Measurements from ENCODE around the gene IZUMO4. TPM values are rescaled to one million over a fixed set of nuclear protein-coding genes. Genes with fewer than 3 reads are reported as not detected.

Gene IZUMO4
- total RNA-seq, 4 donors from 2014 or later, result 1.5 to 86.1 (median 5.7) TPM

DNA sequence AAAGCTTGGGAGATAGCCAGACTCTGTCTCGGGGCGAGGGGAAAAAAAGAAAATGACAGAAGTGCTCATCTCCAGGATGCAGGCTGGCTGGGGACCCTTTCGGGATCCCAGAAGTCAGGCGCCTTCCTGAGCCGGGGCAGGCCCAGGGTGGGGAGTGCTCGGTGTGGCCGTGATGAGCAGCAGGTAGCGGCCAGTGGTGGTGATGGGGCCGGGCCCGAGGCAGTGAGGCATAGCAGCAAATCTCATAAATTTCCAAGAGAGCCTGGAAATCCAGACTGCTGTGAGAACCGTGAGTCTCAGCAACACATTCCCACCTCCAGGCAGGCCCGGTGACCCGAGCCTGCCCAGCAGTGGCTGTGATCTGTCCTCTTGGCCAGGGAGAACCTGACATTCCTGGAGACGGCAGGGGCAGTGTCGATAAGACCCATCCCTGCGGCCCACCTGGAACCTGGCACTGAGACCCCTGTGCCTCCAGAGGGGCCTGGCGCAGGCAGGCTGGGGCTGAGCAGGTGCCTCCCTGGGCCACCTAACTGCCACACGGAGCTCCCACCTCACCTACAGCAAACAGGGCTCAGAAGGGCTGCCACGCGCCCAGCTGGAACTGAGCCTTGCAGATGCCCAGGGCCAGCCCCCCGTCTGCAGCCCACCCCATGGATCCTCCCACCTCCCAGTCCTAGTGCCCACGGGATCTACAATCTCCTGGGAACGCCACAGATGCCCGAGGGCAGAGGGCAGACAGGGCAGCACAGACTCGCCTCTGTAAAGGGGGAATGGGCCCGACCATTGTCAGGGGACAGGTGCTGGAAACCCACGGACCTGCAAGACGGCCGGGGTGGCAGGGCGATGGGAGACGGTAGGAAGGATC, 23.4 kb downstream of the IZUMO4 start:
- Histone ChIP-seq H3K36me3 (no peaks in the 10 kb centered on the region), H3K4me1 (no peaks in the 10 kb centered on the region), H3K9me3 (no peaks in the 10 kb centered on the region), H3K4me3 (no peak overlapping the region), H3K27ac (no peak overlapping the region), H3K27me3 (no peaks in the 10 kb centered on the region)
- TF ChIP-seq POLR2A (IDR thresholded peaks at IDR 0.05) (no peak), CTCF (IDR thresholded peaks at IDR 0.05) (no peak)
- intact Hi-C loops (cut with DNase I; ENCODE audit: low total_unique reads), result no loop called here
- DNase-seq, result no peak

DNA sequence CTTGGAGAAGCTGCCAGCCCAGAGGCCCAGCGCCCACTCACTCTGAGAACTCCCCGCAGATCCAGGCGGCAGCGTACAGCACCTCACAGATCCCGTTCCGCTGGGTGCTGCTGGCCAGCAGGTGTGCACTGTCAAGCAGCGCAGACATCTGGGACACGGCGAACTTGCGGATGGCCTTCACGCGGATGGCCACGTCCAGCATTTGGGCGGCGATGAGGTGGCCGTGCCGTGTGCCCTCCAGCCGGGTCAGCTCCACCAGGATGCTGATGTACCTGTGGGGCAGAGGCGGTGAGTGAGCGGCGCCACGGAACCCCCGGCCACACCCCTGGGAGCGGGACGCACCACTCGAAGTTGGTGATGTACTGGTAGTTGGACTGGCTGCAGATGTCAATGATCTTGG, 24.1 kb downstream of the IZUMO4 start:
- Histone ChIP-seq H3K27me3 (no peaks in the 10 kb centered on the region), H3K4me3 (no peak overlapping the region), H3K4me1 (no peaks in the 10 kb centered on the region), H3K27ac (no peak overlapping the region), H3K36me3 (no peaks in the 10 kb centered on the region), H3K9me3 (no peaks in the 10 kb centered on the region)
- intact Hi-C loops (cut with DNase I; ENCODE audit: low total_unique reads), result no loop called here
- no peak for DNase-seq
- TF ChIP-seq CTCF (IDR thresholded peaks at IDR 0.05) (no peak), POLR2A (IDR thresholded peaks at IDR 0.05) (no peak)

- no peak for TF ChIP-seq CTCF (IDR thresholded peaks at IDR 0.05)
- TF ChIP-seq POLR2A (IDR thresholded peaks at IDR 0.05), result no peak
- H3K4me3 ChIP-seq, result no peak overlapping the region
- no peaks in the 10 kb centered on the region for H3K36me3 ChIP-seq
- H3K27me3 ChIP-seq, result no peaks in the 10 kb centered on the region
- no peaks in the 10 kb centered on the region for H3K9me3 ChIP-seq
- intact Hi-C loops (cut with DNase I; ENCODE audit: low total_unique reads), result no loop called here
- H3K4me1 ChIP-seq, result no peaks in the 10 kb centered on the region
- DNase-seq, result no peak
- H3K27ac ChIP-seq, result no peak overlapping the region
Observed at GRCh38 chr19:2121416-2122051, 24.8 kb downstream of the IZUMO4 start.

DNA sequence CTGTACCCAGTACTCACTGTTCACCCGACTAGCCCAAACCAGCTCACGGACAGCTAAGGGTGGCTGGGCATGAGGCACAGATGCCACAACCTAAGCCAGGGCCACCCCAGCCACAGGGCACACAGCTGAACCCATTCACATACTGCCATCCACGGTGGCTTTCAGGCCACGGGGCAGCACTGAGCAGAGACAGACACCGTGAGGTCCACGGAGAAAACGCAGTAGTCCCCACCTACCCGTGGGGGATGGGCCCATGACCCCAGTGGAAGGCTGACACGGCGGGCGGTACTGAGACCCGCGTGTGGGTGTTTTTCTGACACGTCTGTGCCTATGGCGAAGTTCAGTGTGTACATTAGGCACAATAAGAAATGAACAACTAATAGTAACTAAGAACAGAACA, 25.5 kb downstream of the IZUMO4 start:
- intact Hi-C loops (cut with DNase I; ENCODE audit: low total_unique reads), result no loop called here
- no peaks in the 10 kb centered on the region for H3K36me3 ChIP-seq

More for the DNA sequence above, 25.5 kb downstream of the IZUMO4 start:
- no peak for DNase-seq
- TF ChIP-seq POLR2A (IDR thresholded peaks at IDR 0.05), result no peak
- TF ChIP-seq CTCF (IDR thresholded peaks at IDR 0.05), result no peak
- Histone ChIP-seq H3K4me3 (no peak overlapping the region), H3K27me3 (no peaks in the 10 kb centered on the region), H3K9me3 (no peaks in the 10 kb centered on the region), H3K4me1 (no peaks in the 10 kb centered on the region), H3K27ac (no peak overlapping the region)
